ENCODE measurements around the gene ARAP1.

GRCh38 chr11:72671152-72672099 lies 80.8 kb downstream of the ARAP1 start:
- TF ChIP-seq POLR2A (IDR thresholded peaks at IDR 0.05), result no peak
- TF ChIP-seq CTCF (IDR thresholded peaks at IDR 0.05 in 8 of 11, conservative IDR thresholded peaks at IDR 0.05 in 3 of 11), result no peak

All from spleen (tissue), 7 donors.